A549 (cell line): ENCODE results near the gene TCF20.

ENCODE experiments used
- PHF8 ChIP-seq: fragments of 200-600 bp; sonication (generic); IDR thresholded peaks from 2 replicates; pipeline ENCODE4 v1.6.1; 2016; ENCODE audit warnings: low read depth, mild to moderate bottlenecking, antibody characterized with exemption, moderate library complexity, borderline replicate concordance
- POLR2A ChIP-seq: IDR thresholded peaks from 2 replicates; pipeline ENCODE4 v1.6.1; 2012; ENCODE audit warnings: mild to moderate bottlenecking, low read length
- POLR2AphosphoS2 ChIP-seq: conservative IDR thresholded peaks from 2 replicates; pipeline ENCODE4 v1.6.1; 2012; ENCODE audit warnings: low read length, improper control_type of control experiment, inconsistent platforms

- TF ChIP-seq POLR2AphosphoS2 (no peak), PHF8 (no peak), POLR2A (no peak)
These were observed 43.5 kb upstream of the TCF20 start for GRCh38 chr22:42313804-42314581.
